NCI-H1436 treated with DMSO at 0.1 percent for 48 hours (cell line): Measurements from ENCODE around the gene CERS6.

ENCODE experiments used
- DNase-seq: peaks from one replicate; lab custom pipeline; 2025; lab: John Stamatoyannopoulos, UW

The CERS6 gene

GRCh38 chr2:168673265-168674189 is 217.5 kb downstream of the CERS6 start:
- DNase-seq, result no peak

DNA sequence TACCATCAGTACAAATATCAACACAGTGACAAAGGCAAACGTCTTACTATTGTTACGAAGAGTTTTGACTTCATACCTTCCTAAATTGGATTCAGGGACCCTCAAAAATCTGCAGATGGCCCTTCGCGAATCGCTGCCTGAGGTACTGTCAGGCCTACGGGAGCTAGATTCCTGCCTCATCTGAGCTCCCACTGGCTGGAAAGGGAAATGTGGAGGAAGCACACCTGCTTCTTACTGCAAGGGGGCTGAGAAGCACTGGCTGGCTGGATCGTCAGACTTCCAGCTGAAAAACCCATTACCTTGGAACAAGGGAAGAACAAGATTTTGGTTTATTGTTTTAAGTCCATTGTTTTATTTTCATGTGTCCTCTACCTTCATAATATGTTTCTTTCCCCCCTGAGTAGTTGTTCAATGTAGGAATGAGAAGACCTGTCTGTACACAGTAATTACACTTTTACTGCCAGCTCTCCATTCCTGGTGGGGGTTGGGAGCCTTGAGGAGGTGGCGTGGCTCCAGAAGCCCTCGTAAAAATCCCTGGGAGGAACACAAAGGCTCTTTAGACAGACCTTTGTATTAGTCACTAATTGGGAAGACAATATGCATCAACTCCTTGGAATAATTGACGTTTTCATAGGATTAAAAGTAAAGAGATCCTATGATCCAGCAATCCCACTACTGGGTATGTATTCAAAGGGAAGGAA is 222.2 kb downstream of the CERS6 start:
- DNase-seq, result no peak

DNA sequence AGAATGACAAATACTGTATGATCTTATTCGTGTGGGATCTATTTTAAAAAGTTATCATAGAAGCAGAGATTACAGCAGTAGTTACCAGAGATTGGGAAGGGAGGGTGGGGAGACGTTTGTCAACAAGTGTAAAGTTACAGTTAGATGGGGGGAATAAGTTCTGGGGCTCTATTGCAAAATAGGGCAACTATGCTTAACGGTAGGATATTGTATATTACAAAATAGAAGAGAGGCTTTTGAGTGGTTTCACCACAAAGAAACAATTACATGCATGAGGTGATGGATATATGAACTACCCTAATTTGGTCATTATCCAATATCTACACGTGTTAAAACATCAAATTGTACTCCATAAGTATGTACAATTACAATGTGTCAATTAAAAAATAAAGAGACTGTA is 223.0 kb downstream of the CERS6 start:
- DNase-seq, result no peak

DNA sequence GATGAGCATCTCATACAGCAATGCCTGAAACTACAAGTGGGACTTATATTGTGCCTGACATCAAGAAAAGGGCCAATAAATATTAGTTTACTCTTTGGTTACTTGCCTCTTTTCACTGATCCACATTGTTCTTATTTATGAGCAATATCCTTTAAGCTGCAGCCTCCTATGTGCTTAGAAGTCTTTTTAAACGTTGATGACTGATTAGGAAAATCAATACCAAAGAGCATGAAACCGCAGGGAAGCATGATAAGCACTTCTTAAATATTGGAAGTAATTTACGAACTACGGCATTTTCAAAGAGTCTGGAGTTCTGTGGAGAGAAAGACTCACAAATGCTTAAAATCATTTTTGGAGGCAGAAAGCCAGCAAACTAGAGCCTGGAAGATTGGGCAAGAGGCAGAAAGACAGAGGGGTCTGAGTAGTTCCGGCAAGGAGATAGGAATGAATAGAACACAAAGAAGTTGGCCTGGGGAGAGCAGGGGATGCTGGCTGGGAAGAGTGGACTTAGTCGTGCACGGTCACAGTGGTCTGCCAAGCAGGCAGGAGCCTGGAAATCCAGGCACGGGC is 223.8 kb downstream of the CERS6 start:
- DNase-seq, result no peak

DNA sequence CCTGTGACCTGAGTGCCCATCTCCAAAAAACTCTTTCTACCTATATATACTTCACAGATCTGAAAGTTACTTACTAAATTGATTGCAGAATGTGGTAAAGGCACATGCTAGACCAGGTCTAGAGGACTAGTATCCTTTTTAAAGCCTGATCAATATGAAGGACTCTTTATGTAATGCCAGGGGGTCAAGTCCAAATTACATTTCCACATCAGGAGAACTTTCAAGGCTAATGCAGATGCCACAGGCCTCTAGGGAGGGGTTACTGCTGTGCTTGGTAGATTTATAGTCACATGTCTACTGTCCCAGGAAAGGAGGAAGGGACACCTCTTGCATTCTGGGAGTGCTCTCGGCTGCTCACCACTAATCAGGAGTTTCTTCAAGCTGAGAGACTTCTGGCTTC is 227.9 kb downstream of the CERS6 start:
- DNase-seq, result no peak

DNA sequence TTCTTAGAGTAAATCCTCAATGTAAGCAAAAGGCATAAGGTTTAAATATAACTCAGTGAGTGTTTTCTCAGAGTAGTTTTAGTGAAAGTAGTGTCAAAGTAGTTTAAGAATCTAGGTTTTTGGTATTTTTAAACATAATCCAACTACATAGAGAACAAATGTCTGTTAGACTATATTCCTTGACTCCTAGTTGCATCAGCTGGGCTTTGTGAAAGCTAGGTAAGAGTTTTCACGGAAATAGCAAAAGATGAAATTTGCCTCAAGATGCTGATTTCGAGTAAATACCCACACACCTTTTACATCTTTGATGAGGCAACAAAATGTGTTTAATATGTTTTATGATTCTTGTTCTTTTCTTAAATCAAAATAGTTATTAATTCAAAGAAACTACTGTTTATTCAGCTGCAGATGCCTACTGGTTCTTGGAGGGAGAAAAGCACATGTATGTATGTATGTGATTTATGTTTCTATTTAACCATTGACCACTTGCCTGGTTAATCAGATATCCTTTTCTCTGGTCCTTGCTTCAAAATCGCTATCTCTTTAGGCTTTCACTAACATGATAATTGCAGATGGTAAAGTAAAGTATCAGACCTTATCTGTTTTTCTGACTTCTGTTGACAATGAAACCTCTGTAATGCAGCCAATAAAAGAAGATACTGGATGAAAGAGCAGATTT is 229.0 kb downstream of the CERS6 start:
- DNase-seq, result no peak

- no peak for DNase-seq
These were observed 229.8 kb downstream of the CERS6 start for GRCh38 chr2:168685600-168686451.

DNA sequence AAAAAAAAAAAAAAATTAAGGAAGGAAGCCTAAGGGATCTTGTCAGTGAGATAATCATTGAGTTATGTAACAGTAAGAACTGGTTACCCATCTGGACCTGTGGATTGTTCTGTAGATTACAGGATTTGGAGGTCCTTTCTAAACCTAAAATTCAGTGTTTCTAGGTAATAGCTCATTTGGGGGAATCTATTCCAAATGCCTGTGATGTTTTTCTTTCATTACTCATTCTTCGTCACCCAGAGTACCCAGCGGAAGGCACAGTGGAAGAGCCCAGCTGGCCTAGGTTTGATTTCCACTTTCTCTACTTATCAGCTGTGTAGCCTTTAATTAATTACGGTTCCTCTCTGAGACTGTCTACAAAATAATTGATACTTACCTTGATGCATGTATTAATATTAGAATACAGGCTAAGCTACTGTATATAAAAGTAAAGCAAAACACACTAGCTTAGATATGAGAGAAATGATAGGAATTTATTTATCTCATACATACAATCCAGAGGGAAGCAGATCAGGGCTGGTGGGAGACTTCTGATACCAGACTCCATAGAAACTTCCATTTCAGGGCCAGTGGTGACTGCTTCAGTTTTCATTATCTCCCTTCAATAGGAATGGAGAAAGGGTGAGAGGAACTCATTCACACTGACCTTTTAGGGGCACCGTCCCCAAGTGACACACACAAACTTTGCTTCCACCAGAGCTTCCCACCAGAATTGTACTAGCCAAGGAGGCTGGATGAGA is 230.6 kb downstream of the CERS6 start:
- DNase-seq, result no peak

DNA sequence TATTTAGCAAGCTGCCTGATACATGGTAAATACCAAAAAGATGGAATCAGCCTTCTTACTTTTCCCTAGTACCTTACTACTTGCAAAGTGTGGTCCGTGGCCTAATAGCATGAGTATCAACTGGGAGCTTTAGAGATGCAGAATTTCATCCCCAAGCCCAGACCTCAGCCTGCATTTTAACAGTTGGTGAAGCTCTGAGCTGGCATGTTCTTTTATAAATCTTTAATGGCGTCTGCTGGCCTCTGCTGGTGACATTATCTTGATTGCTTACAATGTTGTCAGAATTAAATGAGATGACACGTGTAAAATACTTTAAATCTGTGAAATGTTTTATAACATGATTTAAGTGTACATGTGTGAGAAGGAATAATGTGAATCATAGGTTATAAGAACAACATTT is 231.2 kb downstream of the CERS6 start:
- DNase-seq, result no peak

- DNase-seq, result no peak
These were observed 234.4 kb downstream of the CERS6 start for GRCh38 chr2:168690381-168690885.

GRCh38 chr2:168691221-168691620 is 235.1 kb downstream of the CERS6 start:
- DNase-seq, result no peak

GRCh38 chr2:168692132-168692744 is 236.2 kb downstream of the CERS6 start:
- DNase-seq, result no peak

- DNase-seq, result no peak
These were observed 238.1 kb downstream of the CERS6 start for GRCh38 chr2:168694173-168694572.

DNA sequence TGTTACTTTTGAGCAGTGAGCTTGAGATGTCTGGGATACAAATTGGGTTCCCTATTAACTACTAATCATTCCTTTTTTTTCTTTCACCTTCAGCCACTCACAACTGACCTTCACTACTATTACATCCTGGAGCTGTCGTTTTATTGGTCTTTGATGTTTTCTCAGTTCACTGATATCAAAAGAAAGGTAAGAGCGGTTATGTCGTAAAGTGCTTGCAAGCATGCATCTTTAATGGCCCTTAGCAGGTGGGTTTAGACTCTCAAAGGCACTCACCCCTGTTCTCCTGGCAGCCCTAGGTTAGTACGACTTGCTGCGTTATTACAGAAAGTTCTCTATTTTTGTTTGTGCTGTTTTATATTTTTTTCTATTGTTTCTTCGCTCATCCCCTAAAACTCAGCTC is 238.8 kb downstream of the CERS6 start:
- DNase-seq, result no peak

DNA sequence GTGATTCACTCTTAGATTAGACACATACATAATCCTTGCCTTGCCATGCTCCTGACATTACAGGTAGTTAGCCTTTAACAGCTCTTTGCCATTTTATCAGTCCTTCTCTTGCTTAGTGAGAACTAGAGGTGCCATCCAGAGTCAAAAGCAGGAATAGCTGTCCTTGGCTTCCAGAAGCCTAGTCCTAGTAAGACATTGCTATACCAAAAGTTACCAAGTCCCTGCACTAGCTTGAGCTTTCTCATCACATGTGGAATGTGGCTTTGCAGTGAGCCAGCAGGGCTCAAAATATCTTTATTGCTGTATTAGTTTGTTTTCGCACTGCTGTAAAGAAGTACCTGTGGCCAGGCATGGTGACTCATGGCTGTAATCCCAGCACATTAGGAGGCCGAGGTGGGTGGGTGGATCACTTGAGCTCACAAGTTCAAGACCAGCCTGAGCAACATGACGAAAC is 241.6 kb downstream of the CERS6 start:
- no peak for DNase-seq

DNA sequence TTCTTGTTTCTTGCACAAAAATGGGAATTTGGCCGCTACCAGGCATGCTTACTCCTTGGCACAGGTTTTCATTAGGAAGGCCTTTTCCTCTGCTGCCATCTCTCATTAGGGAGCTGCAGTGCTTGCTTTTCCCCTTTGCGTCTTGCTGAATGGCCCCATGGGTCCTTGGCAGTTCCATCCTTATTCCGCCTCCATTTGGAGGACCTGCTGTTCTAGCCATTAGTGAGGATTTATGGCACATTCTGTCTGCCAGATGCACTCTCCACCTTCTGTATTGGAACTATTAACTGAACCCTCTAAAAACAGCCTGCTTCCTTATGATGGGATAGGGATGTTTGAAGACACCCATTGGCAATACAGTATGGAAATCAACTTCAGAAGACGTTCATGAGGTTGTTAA is 242.9 kb downstream of the CERS6 start:
- DNase-seq, result no peak

GRCh38 chr2:168699844-168700417 is 243.9 kb downstream of the CERS6 start:
- no peak for DNase-seq

DNA sequence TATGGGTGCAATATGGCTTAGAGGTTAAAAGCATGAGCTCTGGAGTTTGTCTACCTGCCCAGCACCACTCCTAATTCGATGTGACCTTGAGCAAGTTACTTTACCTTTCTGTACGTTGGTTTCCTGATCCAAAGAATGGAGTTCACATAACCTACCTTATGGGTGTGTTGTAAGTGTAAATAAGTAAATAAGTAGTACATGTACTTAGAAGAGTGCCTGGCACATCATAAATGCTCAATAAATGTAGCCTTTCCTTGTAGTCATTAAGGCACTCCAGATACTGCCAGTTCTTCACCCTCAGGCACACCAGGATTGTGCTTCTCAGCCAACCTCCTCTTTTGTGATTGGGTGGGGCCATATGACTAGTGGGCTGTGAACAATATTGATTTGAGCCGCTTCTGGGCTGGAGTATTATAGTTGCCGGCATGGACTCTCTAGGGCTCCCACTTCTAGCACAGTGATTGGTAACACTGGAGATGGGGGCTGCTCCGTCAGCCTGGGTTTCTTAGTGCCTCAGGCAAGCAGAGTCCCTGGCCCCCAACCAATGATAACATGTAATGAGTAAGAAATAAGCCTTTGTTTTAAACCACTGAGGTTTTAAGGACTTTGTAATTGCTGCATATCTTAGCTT is 244.7 kb downstream of the CERS6 start:
- no peak for DNase-seq

DNA sequence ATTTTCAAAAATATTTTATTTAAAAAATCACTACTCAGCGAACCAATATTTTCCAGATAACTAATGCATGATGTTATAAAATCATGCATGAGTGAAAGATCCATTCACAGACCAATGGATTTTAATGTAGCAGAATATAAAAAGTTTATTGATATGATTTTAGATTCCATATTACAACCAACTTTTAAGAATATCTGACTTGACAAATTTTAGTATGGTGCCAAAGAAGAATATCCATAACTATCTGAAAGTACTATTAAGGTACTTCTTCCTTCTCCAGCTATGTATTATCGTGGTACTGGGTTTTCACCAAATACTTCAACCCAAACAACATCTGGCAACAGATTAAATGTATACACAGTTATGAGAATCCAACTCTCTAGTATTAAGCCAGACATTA is 246.5 kb downstream of the CERS6 start:
- DNase-seq, result no peak
